Measurements from ENCODE around the gene INHBB. TPM values are rescaled to one million over a fixed set of nuclear protein-coding genes. Genes with fewer than 3 reads are reported as not detected.

The INHBB gene
- total RNA-seq, 2 experiments from 2014 or later: not detected

DNA sequence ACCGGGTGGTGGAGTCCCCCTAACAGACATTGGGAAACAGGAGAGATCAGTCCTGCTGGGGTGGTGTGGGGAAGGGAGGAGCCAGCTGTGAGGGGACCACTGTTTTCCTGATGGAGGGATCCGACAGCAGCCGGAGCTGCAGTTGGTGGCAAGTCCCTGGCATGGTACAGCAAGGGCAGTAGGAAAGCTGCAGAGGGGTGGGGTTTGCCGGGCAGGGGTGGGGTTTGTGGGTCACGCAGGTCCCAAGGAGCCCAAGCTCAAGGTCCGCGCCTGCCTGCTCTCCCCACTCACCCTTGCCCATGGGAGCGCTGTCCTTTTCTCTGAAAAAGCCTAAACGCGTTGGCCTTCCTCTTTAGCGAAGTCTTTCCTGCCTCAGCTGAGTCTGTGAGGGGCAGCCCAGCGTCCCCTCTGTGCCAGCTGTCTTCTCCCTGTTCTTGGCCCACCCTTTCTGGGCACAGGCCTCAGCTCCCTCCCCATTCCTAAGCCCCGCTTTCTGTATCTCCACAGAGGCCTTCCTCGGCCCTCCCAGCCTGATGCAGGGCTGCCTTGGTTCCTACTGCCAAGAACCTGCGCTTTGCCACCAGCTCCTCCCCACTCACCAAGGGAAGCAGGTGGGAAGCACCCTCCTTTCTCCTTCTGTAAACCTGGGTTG lies 29.3 kb upstream of the INHBB start:
- H3K36me3 ChIP-seq (ENCODE audit: insufficient read depth, low read length): no peaks in the 10 kb centered on the region
- no peaks in the 10 kb centered on the region for H3K9me3 ChIP-seq (ENCODE audit: control insufficient read depth in 1 of 2, insufficient read depth in 1 of 2, low read length in 2 of 2)
- TF ChIP-seq, protein P1, sequence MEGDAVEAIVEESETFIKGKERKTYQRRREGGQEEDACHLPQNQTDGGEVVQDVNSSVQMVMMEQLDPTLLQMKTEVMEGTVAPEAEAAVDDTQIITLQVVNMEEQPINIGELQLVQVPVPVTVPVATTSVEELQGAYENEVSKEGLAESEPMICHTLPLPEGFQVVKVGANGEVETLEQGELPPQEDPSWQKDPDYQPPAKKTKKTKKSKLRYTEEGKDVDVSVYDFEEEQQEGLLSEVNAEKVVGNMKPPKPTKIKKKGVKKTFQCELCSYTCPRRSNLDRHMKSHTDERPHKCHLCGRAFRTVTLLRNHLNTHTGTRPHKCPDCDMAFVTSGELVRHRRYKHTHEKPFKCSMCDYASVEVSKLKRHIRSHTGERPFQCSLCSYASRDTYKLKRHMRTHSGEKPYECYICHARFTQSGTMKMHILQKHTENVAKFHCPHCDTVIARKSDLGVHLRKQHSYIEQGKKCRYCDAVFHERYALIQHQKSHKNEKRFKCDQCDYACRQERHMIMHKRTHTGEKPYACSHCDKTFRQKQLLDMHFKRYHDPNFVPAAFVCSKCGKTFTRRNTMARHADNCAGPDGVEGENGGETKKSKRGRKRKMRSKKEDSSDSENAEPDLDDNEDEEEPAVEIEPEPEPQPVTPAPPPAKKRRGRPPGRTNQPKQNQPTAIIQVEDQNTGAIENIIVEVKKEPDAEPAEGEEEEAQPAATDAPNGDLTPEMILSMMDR (IDR thresholded peaks at IDR 0.05): no peak
- intact Hi-C loops (cut with DNase I, micrococcal nuclease): loop anchor here (10.0 kb wide), 2 partner anchors 562 to 672 kb away; partner anchors contain the start of gene PTPN4 (in 2 of the 2)
- H3K4me1 ChIP-seq (ENCODE audit: insufficient read depth, low read length): peaks cover 26% of the 10 kb centered on the region
- Mint-ChIP-seq H3K27ac (no peak overlapping the region), H3K27me3 (no peaks in the 10 kb centered on the region), H3K4me3 (no peak overlapping the region), H3K4me1 (ENCODE audit: low read depth) (peaks cover 29% of the 10 kb centered on the region), H3K9me3 (no peaks in the 10 kb centered on the region), H3K36me3 (ENCODE audit: low read depth) (no peaks in the 10 kb centered on the region)
- ATAC-seq (ENCODE audit: poor library complexity) (no peak), DNase-seq (no peak)
- H3K27me3 ChIP-seq (ENCODE audit: control insufficient read depth in 1 of 2, insufficient read depth in 2 of 2, low read length in 2 of 2): no peaks in the 10 kb centered on the region
- H3K27ac ChIP-seq (ENCODE audit: low read depth in 1 of 2, low read length in 2 of 2): no peak overlapping the region
- H3K4me3 ChIP-seq (ENCODE audit: low read length): no peak overlapping the region
- ChIA-PET POLR2A (no interaction called here), CTCF (no interaction called here)

DNA sequence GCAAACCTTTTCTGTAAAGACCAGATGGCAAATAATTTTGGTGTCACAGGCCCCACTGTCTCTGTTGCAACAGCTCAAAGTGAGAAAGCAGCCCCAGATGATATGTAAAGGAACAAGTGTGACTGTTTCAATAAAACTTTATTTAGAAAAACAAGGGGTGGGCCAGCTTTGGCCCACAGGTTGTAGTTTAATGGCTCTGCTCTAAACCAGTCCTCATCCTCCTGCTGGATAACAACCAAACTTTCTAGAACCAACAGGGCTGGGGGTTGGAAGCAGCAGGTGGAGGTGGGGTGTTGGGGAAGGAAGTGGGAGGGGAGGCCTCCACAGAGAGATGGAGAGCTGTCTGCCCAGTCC lies 28.8 kb upstream of the INHBB start:
- no peaks in the 10 kb centered on the region for H3K9me3 Mint-ChIP-seq
- no peak overlapping the region for H3K4me3 Mint-ChIP-seq
- intact Hi-C loops (cut with DNase I, micrococcal nuclease): loop anchor here (10.0 kb wide), 2 partner anchors 562 to 672 kb away; partner anchors contain the start of gene PTPN4 (in 2 of the 2)
- no peaks in the 10 kb centered on the region for H3K27me3 Mint-ChIP-seq
- H3K36me3 Mint-ChIP-seq (ENCODE audit: low read depth): no peaks in the 10 kb centered on the region
- DNase-seq (no peak), ATAC-seq (ENCODE audit: poor library complexity) (no peak)
- H3K4me1 Mint-ChIP-seq (ENCODE audit: low read depth): peaks cover 29% of the 10 kb centered on the region
- H3K4me3 ChIP-seq (ENCODE audit: low read length): no peak overlapping the region
- ChIA-PET CTCF (no interaction called here), POLR2A (no interaction called here)
- H3K27me3 ChIP-seq (ENCODE audit: control insufficient read depth in 1 of 2, insufficient read depth in 2 of 2, low read length in 2 of 2): no peaks in the 10 kb centered on the region
- H3K27ac Mint-ChIP-seq: no peak overlapping the region
- peaks cover 31% of the 10 kb centered on the region for H3K4me1 ChIP-seq (ENCODE audit: insufficient read depth, low read length)
- no peaks in the 10 kb centered on the region for H3K36me3 ChIP-seq (ENCODE audit: insufficient read depth, low read length)
- H3K27ac ChIP-seq (ENCODE audit: low read depth in 1 of 2, low read length in 2 of 2): no peak overlapping the region
- TF ChIP-seq, protein P1 (IDR thresholded peaks at IDR 0.05): no peak
- no peaks in the 10 kb centered on the region for H3K9me3 ChIP-seq (ENCODE audit: control insufficient read depth in 1 of 2, insufficient read depth in 1 of 2, low read length in 2 of 2)

DNA sequence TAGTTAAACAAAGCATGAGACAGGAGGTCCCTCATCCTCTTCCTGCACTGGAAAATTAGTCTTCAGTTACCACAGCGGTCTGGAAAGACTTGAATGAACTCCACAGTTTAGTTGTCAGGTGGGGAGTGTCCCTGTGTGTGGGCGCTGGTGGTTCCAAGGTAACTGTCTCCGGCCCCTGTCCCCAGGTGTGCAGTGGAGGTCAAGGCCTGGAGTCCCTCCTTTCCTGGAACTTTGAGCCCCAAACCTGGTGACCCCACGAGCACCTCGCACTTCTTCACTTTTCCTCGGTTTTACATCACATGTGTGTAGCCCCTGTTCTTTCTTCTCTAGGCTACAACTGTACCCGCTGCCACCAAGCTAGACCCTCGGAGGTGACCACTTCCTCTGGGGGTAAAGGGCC lies 28.0 kb upstream of the INHBB start:
- H3K27me3 Mint-ChIP-seq: no peaks in the 10 kb centered on the region
- H3K4me3 Mint-ChIP-seq: no peak overlapping the region
- no peak overlapping the region for H3K27ac Mint-ChIP-seq
- POLR2A ChIA-PET: no interaction called here
- Histone ChIP-seq H3K4me1 (ENCODE audit: insufficient read depth, low read length) (peaks cover 26% of the 10 kb centered on the region), H3K9me3 (ENCODE audit: control insufficient read depth in 1 of 2, insufficient read depth in 1 of 2, low read length in 2 of 2) (no peaks in the 10 kb centered on the region), H3K36me3 (ENCODE audit: insufficient read depth, low read length) (no peaks in the 10 kb centered on the region), H3K27me3 (ENCODE audit: control insufficient read depth in 1 of 2, insufficient read depth in 2 of 2, low read length in 2 of 2) (no peaks in the 10 kb centered on the region), H3K27ac (ENCODE audit: low read depth in 1 of 2, low read length in 2 of 2) (no peak overlapping the region), H3K4me3 (ENCODE audit: low read length) (no peak overlapping the region)
- ATAC-seq (ENCODE audit: poor library complexity) (no peak), DNase-seq (no peak)
- H3K36me3 Mint-ChIP-seq (ENCODE audit: low read depth): no peaks in the 10 kb centered on the region
- intact Hi-C loops (cut with DNase I, micrococcal nuclease): loop anchor here (10.0 kb wide), 2 partner anchors 563 to 673 kb away; partner anchors contain the start of gene PTPN4 (in 2 of the 2)
- peaks cover 24% of the 10 kb centered on the region for H3K4me1 Mint-ChIP-seq (ENCODE audit: low read depth)
- CTCF ChIA-PET: no interaction called here
- H3K9me3 Mint-ChIP-seq: no peaks in the 10 kb centered on the region
- TF ChIP-seq, protein P1 (IDR thresholded peaks at IDR 0.05): no peak
